ENCODE results near the gene LTF.

The LTF gene

GRCh38 chr3:46468753-46469600, 4.3 kb upstream of the LTF start:
- no peak for DNase-seq (ENCODE audit: low read depth)

GRCh38 chr3:46467562-46467961, 2.9 kb upstream of the LTF start:
- DNase-seq (ENCODE audit: low read depth), result no peak

- DNase-seq (ENCODE audit: low read depth), result no peak
Observed at GRCh38 chr3:46466871-46467403, 2.2 kb upstream of the LTF start.

GRCh38 chr3:46466273-46466672, 1.6 kb upstream of the LTF start:
- no peak for DNase-seq (ENCODE audit: low read depth)

- no peak for DNase-seq (ENCODE audit: low read depth)
Observed at GRCh38 chr3:46465196-46465520, 453 bp upstream of the LTF start.

GRCh38 chr3:46463868-46464241, 850 bp downstream of the LTF start:
- DNase-seq (ENCODE audit: low read depth), result no peak

GRCh38 chr3:46463120-46463867, 1.4 kb downstream of the LTF start:
- no peak for DNase-seq (ENCODE audit: low read depth)

GRCh38 chr3:46462511-46462910, 2.2 kb downstream of the LTF start:
- DNase-seq (ENCODE audit: low read depth), result no peak

- no peak for DNase-seq (ENCODE audit: low read depth)
Observed at GRCh38 chr3:46462111-46462510, 2.6 kb downstream of the LTF start.

GRCh38 chr3:46460051-46460450, 4.7 kb downstream of the LTF start:
- DNase-seq (ENCODE audit: low read depth), result no peak

- DNase-seq (ENCODE audit: low read depth), result no peak
Observed at GRCh38 chr3:46456118-46456517, 8.6 kb downstream of the LTF start.

- no peak for DNase-seq (ENCODE audit: low read depth)
Observed at GRCh38 chr3:46455231-46456115, 9.2 kb downstream of the LTF start.

GRCh38 chr3:46454606-46455005, 10.1 kb downstream of the LTF start:
- no peak for DNase-seq (ENCODE audit: low read depth)

GRCh38 chr3:46454209-46454595, 10.5 kb downstream of the LTF start:
- DNase-seq (ENCODE audit: low read depth), result no peak

GRCh38 chr3:46453526-46454208, 11.0 kb downstream of the LTF start:
- DNase-seq (ENCODE audit: low read depth), result no peak

GRCh38 chr3:46449755-46450552, 14.8 kb downstream of the LTF start:
- DNase-seq (ENCODE audit: low read depth), result no peak

- no peak for DNase-seq (ENCODE audit: low read depth)
Observed at GRCh38 chr3:46448721-46449120, 16.0 kb downstream of the LTF start.

- DNase-seq (ENCODE audit: low read depth), result no peak
Observed at GRCh38 chr3:46447228-46447985, 17.3 kb downstream of the LTF start.

GRCh38 chr3:46442576-46443530, 21.9 kb downstream of the LTF start:
- DNase-seq (ENCODE audit: low read depth), result no peak
